ENCODE measurements around the gene LY6G5C.

DNA sequence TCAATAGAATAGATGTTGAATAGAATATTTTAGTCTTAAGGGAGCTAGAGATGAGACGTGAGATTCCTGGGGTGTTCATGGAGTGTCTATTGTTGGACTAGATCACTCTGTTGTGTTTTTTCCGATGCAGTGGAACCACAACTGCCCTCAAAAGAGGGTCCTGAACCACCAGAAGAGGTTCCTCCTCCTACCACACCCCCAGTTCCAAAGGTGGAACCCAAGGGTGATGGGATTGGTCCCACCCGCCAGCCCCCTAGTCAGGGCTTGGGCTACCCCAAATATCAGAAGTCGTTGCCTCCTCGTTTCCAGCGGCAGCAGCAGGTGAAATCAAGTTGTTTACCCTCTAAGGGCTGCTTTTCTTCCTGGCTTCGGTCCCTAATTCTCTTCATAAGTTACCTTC lies 51.9 kb downstream of the LY6G5C start:
- TF ChIP-seq, protein P1, sequence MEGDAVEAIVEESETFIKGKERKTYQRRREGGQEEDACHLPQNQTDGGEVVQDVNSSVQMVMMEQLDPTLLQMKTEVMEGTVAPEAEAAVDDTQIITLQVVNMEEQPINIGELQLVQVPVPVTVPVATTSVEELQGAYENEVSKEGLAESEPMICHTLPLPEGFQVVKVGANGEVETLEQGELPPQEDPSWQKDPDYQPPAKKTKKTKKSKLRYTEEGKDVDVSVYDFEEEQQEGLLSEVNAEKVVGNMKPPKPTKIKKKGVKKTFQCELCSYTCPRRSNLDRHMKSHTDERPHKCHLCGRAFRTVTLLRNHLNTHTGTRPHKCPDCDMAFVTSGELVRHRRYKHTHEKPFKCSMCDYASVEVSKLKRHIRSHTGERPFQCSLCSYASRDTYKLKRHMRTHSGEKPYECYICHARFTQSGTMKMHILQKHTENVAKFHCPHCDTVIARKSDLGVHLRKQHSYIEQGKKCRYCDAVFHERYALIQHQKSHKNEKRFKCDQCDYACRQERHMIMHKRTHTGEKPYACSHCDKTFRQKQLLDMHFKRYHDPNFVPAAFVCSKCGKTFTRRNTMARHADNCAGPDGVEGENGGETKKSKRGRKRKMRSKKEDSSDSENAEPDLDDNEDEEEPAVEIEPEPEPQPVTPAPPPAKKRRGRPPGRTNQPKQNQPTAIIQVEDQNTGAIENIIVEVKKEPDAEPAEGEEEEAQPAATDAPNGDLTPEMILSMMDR (IDR thresholded peaks at IDR 0.05), result no peak
- TF ChIP-seq POLR2A (IDR thresholded peaks at IDR 0.05), result no peak

All from tibial nerve (tissue), 3 donors.